H1 (cell line): Measurements from ENCODE around the gene CSNK2A3. TPM values are rescaled to one million over a fixed set of nuclear protein-coding genes. Genes with fewer than 3 reads are reported as not detected.

Source experiments
- ATF2 ChIP-seq: IDR thresholded peaks from 2 replicates; pipeline ENCODE4 v1.6.1; 2012; ENCODE audit warnings: low read length, inconsistent platforms
- BRCA1 ChIP-seq: IDR thresholded peaks from 2 replicates; pipeline ENCODE4 v1.6.1; 2012; ENCODE audit warnings: low read depth, low read length, improper control_type of control experiment
- CBX5 ChIP-seq: fragments of 300-800, 300-1000 bp; sonication (generic); IDR thresholded peaks from 2 replicates; pipeline ENCODE4 v1.7.1; 2016; ENCODE audit warnings: antibody characterized with exemption, low read length, low read depth
- EZH2 ChIP-seq: fragments of 200-600 bp; sonication (generic); IDR thresholded peaks from 2 replicates; pipeline ENCODE4 v1.7.1; 2012; ENCODE audit warnings: low read depth, mild to moderate bottlenecking, moderate library complexity, low read length, inconsistent platforms; ENCODE audit not compliant: severe bottlenecking
- HDAC2 ChIP-seq, 2 experiments: fragments of 300-600 bp in 1 of 2; sonication (generic) in 1 of 2; IDR thresholded peaks; 2 replicates each; pipeline ENCODE4 v1.6.1; 2011 to 2012; ENCODE audit warnings: low read depth in 2 of 2, low read length in 2 of 2, mild to moderate bottlenecking in 2 of 2, moderate library complexity in 2 of 2, borderline replicate concordance in 1 of 2, inconsistent platforms in 1 of 2
- SIRT6 ChIP-seq: IDR thresholded peaks from one replicate; pipeline ENCODE4 v1.7.1; 2012; ENCODE audit warnings: low read length, inconsistent platforms
- SP4 ChIP-seq: IDR thresholded peaks from 2 replicates; pipeline ENCODE4 v1.6.1; 2012; ENCODE audit warnings: low read length, inconsistent platforms
- TAF1 ChIP-seq: IDR thresholded peaks from 2 replicates; pipeline ENCODE4 v1.6.1; 2011; ENCODE audit warnings: mild to moderate bottlenecking, low read depth, low read length
- polyA plus RNA-seq, 7 experiments: library from polyadenylated mRNA; depleted of rRNA in 3 of 7; stranded (reverse) in 5 of 7; unstranded in 2 of 7; fragments of >200 nt in 5 of 7; fragments of 200-250 nt in 2 of 7; gene quantifications; 1 replicate in 5 of 7; 2 replicates in 1 of 7; 4 replicates in 1 of 7; pipeline versions ENCODE4 v1.2.1 to v1.2.3, GENCODE V29; 2011 to 2013; ENCODE audit warnings: missing spikeins in 2 of 7, mixed read lengths in 2 of 7
- total RNA-seq: library from RNA; stranded (reverse); fragmentation: NEBNext Ultra II Directional; extraction: Animal tissue kit (Norgen Biotek cat#: 25700); gene quantifications from 2 replicates; pipeline ENCODE4 v1.2.1, GENCODE V29; 2021
- TF ChIP-seq, protein P1 (sequence below): fragments of 300-600 bp; sonication (generic); IDR thresholded peaks from 2 replicates; pipeline ENCODE4 v1.7.1; 2012; ENCODE audit warnings: low read length, moderate library complexity, mild to moderate bottlenecking, inconsistent platforms; ENCODE audit not compliant: insufficient replicate concordance

CSNK2A3 gene
- total and polyA plus RNA-seq, 2 of the 8 experiments (the other 6 are each of a cell fraction or from before 2014, with no cell fraction given): 0.69 to 1.0 TPM

DNA sequence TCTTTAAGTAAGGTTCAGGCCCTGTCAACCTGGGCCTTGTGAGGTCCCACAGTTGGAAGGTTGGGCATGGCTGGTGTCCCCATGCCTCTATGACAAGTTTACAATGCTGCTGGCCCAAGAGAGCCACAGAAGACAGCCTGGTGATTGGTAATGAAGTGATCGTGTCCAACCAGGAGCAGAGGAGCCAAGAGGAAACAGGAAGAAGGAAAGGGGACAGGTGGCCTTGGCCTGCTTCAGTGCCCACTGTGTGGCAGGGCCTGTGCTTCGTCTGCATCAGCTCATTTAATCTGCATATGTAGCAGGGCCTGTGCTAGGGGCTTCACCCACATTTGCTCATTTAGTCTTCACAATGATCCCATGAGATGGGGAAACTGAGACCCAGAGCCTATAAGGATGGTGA, 42.1 kb upstream of the CSNK2A3 start (continued):
- TF ChIP-seq, protein P1, sequence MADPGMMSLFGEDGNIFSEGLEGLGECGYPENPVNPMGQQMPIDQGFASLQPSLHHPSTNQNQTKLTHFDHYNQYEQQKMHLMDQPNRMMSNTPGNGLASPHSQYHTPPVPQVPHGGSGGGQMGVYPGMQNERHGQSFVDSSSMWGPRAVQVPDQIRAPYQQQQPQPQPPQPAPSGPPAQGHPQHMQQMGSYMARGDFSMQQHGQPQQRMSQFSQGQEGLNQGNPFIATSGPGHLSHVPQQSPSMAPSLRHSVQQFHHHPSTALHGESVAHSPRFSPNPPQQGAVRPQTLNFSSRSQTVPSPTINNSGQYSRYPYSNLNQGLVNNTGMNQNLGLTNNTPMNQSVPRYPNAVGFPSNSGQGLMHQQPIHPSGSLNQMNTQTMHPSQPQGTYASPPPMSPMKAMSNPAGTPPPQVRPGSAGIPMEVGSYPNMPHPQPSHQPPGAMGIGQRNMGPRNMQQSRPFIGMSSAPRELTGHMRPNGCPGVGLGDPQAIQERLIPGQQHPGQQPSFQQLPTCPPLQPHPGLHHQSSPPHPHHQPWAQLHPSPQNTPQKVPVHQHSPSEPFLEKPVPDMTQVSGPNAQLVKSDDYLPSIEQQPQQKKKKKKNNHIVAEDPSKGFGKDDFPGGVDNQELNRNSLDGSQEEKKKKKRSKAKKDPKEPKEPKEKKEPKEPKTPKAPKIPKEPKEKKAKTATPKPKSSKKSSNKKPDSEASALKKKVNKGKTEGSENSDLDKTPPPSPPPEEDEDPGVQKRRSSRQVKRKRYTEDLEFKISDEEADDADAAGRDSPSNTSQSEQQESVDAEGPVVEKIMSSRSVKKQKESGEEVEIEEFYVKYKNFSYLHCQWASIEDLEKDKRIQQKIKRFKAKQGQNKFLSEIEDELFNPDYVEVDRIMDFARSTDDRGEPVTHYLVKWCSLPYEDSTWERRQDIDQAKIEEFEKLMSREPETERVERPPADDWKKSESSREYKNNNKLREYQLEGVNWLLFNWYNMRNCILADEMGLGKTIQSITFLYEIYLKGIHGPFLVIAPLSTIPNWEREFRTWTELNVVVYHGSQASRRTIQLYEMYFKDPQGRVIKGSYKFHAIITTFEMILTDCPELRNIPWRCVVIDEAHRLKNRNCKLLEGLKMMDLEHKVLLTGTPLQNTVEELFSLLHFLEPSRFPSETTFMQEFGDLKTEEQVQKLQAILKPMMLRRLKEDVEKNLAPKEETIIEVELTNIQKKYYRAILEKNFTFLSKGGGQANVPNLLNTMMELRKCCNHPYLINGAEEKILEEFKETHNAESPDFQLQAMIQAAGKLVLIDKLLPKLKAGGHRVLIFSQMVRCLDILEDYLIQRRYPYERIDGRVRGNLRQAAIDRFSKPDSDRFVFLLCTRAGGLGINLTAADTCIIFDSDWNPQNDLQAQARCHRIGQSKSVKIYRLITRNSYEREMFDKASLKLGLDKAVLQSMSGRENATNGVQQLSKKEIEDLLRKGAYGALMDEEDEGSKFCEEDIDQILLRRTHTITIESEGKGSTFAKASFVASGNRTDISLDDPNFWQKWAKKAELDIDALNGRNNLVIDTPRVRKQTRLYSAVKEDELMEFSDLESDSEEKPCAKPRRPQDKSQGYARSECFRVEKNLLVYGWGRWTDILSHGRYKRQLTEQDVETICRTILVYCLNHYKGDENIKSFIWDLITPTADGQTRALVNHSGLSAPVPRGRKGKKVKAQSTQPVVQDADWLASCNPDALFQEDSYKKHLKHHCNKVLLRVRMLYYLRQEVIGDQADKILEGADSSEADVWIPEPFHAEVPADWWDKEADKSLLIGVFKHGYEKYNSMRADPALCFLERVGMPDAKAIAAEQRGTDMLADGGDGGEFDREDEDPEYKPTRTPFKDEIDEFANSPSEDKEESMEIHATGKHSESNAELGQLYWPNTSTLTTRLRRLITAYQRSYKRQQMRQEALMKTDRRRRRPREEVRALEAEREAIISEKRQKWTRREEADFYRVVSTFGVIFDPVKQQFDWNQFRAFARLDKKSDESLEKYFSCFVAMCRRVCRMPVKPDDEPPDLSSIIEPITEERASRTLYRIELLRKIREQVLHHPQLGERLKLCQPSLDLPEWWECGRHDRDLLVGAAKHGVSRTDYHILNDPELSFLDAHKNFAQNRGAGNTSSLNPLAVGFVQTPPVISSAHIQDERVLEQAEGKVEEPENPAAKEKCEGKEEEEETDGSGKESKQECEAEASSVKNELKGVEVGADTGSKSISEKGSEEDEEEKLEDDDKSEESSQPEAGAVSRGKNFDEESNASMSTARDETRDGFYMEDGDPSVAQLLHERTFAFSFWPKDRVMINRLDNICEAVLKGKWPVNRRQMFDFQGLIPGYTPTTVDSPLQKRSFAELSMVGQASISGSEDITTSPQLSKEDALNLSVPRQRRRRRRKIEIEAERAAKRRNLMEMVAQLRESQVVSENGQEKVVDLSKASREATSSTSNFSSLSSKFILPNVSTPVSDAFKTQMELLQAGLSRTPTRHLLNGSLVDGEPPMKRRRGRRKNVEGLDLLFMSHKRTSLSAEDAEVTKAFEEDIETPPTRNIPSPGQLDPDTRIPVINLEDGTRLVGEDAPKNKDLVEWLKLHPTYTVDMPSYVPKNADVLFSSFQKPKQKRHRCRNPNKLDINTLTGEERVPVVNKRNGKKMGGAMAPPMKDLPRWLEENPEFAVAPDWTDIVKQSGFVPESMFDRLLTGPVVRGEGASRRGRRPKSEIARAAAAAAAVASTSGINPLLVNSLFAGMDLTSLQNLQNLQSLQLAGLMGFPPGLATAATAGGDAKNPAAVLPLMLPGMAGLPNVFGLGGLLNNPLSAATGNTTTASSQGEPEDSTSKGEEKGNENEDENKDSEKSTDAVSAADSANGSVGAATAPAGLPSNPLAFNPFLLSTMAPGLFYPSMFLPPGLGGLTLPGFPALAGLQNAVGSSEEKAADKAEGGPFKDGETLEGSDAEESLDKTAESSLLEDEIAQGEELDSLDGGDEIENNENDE: no peak
- TF ChIP-seq SP4 (no peak), HDAC2 (IDR thresholded peaks at IDR 0.05; ENCODE audit: borderline replicate concordance in 1 of 2, low read depth in 2 of 2, low read length in 2 of 2) (no peak), ATF2 (no peak), EZH2 (no peak), SIRT6 (no peak), BRCA1 (no peak), CBX5 (no peak), TAF1 (no peak)
- TF ChIP-seq, all 59 proteins: peak for 0
